Parathyroid adenoma (tissue), 2 donors: Measurements from ENCODE around the gene MACIR.
"Not testable (repeated sequence)": the region's sequence is repeated elsewhere in the genome, so short reads cannot be mapped to it uniquely, and the experiment has no call there.

ENCODE experiments used
- H2AFZ ChIP-seq: fragments of 300-600 bp; sonication (generic); one replicate; pipeline ENCODE4 v1.7.0; 2017; ENCODE audit warnings: antibody characterized with exemption, mild to moderate bottlenecking
- H3K27ac ChIP-seq: fragments of 300-600 bp; sonication (generic); one replicate; pipeline ENCODE4 v1.7.0; 2017
- H3K27me3 ChIP-seq: fragments of 300-600 bp; sonication (generic); one replicate; pipeline ENCODE4 v1.7.0; 2017; ENCODE audit warnings: low read length; ENCODE audit not compliant: control insufficient read depth, insufficient read depth
- H3K36me3 ChIP-seq: fragments of 300-600 bp; sonication (generic); one replicate; pipeline ENCODE4 v1.7.0; 2017; ENCODE audit warnings: low read length; ENCODE audit not compliant: control insufficient read depth, insufficient read depth
- H3K4me1 ChIP-seq: fragments of 300-600 bp; sonication (generic); one replicate; pipeline ENCODE4 v1.7.0; 2017; ENCODE audit warnings: control low read depth
- H3K4me2 ChIP-seq: fragments of 300-600 bp; sonication (generic); one replicate; pipeline ENCODE4 v1.7.0; 2017; ENCODE audit warnings: low read length
- H3K4me3 ChIP-seq: fragments of 300-600 bp; sonication (generic); one replicate; pipeline ENCODE4 v1.7.0; 2017; ENCODE audit warnings: low read depth, low read length
- H3K79me2 ChIP-seq: fragments of 300-600 bp; sonication (generic); one replicate; pipeline ENCODE4 v1.7.0; 2017; ENCODE audit warnings: control low read depth
- H3K9ac ChIP-seq: fragments of 300-600 bp; sonication (generic); one replicate; pipeline ENCODE4 v1.7.0; 2017; ENCODE audit warnings: mild to moderate bottlenecking
- H3K9me3 ChIP-seq: fragments of 300-600 bp; sonication (generic); one replicate; pipeline ENCODE4 v1.7.0; 2017; ENCODE audit warnings: low read length; ENCODE audit not compliant: control insufficient read depth
- CTCF ChIP-seq: fragments of 300-600 bp; sonication (generic); IDR thresholded peaks from one replicate; pipeline ENCODE4 v1.7.0; 2017; ENCODE audit warnings: antibody characterized with exemption, mild to moderate bottlenecking
- donor health status: primary hyperparathyroidism.

MACIR gene

GRCh38 chr5:103216137-103216536 is 42.4 kb upstream of the MACIR start:
- Histone ChIP-seq H3K36me3 (no peaks in the 10 kb centered on the region), H3K9ac (no peak overlapping the region), H3K4me3 (no peak overlapping the region), H3K27ac (no peak overlapping the region), H3K9me3 (no peaks in the 10 kb centered on the region), H3K4me2 (no peak overlapping the region), H3K4me1 (no peaks in the 10 kb centered on the region), H3K27me3 (no peaks in the 10 kb centered on the region), H2AFZ (peak overlapping the region; percentile 54), H3K79me2 (no peaks in the 10 kb centered on the region)
- TF ChIP-seq CTCF: no peak

- H3K9me3 ChIP-seq: no peaks in the 10 kb centered on the region
- H3K4me2 ChIP-seq: no peak overlapping the region
- no peak overlapping the region for H3K27ac ChIP-seq
- no peaks in the 10 kb centered on the region for H3K36me3 ChIP-seq
- no peak overlapping the region for H2AFZ ChIP-seq
- no peak overlapping the region for H3K9ac ChIP-seq
- H3K27me3 ChIP-seq: no peaks in the 10 kb centered on the region
- TF ChIP-seq CTCF: no peak
- H3K79me2 ChIP-seq: no peaks in the 10 kb centered on the region
- no peak overlapping the region for H3K4me3 ChIP-seq
- H3K4me1 ChIP-seq: no peaks in the 10 kb centered on the region
Measured at GRCh38 chr5:103216697-103217096, 41.9 kb upstream of the MACIR start.

GRCh38 chr5:103217101-103217500 is 41.5 kb upstream of the MACIR start:
- Histone ChIP-seq H2AFZ (no peak overlapping the region), H3K9me3 (no peaks in the 10 kb centered on the region), H3K79me2 (no peaks in the 10 kb centered on the region), H3K27me3 (no peaks in the 10 kb centered on the region), H3K36me3 (no peaks in the 10 kb centered on the region), H3K4me1 (no peaks in the 10 kb centered on the region), H3K4me3 (no peak overlapping the region), H3K4me2 (no peak overlapping the region), H3K9ac (no peak overlapping the region), H3K27ac (no peak overlapping the region)
- TF ChIP-seq CTCF: no peak

GRCh38 chr5:103218164-103218563 is 40.4 kb upstream of the MACIR start:
- Histone ChIP-seq H3K9ac (no peak overlapping the region), H2AFZ (peak overlapping the region; percentile 26), H3K27ac (no peak overlapping the region), H3K4me2 (no peak overlapping the region), H3K4me3 (no peak overlapping the region), H3K36me3 (no peaks in the 10 kb centered on the region), H3K4me1 (no peaks in the 10 kb centered on the region), H3K27me3 (no peaks in the 10 kb centered on the region), H3K79me2 (no peaks in the 10 kb centered on the region), H3K9me3 (no peaks in the 10 kb centered on the region)
- TF ChIP-seq CTCF: no peak

- not testable (repeated sequence) for H2AFZ ChIP-seq, H3K4me1 ChIP-seq, H3K4me3 ChIP-seq, H3K9me3 ChIP-seq, H3K9ac ChIP-seq, H3K27me3 ChIP-seq, H3K36me3 ChIP-seq, H3K79me2 ChIP-seq, H3K4me2 ChIP-seq, H3K27ac ChIP-seq
Measured at GRCh38 chr5:103219074-103219473, 39.5 kb upstream of the MACIR start.
